ENCODE data around the gene GLRA2. TPM values are rescaled to one million over a fixed set of nuclear protein-coding genes. Genes with fewer than 3 reads are reported as not detected.

Gene GLRA2
- total and polyA plus RNA-seq, 2 of the 13 experiments (the other 11 are each of a cell fraction or from before 2014, with no cell fraction given) = not detected

- TF ChIP-seq ZHX1 (CRISPR knock-in tag; IDR thresholded peaks at IDR 0.05; ENCODE audit: low read depth) (no peak), ZNF800 (CRISPR knock-in tag; IDR thresholded peaks at IDR 0.05) (no peak), PCBP1 (IDR thresholded peaks at IDR 0.05; ENCODE audit: borderline replicate concordance, low read depth, low read length) (no peak), ZNF354B (CRISPR knock-in tag; IDR thresholded peaks at IDR 0.05) (no peak), ZNF350 (CRISPR knock-in tag; IDR thresholded peaks at IDR 0.05; ENCODE audit: borderline replicate concordance, low read depth) (no peak)
These were observed 165.3 kb downstream of the GLRA2 start (continued) for GRCh38 chrX:14694611-14695010.

GRCh38 chrX:14697451-14697850 is 168.1 kb downstream of the GLRA2 start:
- ATAC-seq = peak; percentile 89
- FAIRE-seq = peak; percentile 53
- Histone ChIP-seq H4K20me1 (ENCODE audit: insufficient read depth, low read length) (no peaks in the 10 kb centered on the region), H3K4me2 (ENCODE audit: low read depth, low read length) (no peak overlapping the region), H3K27me3 (ENCODE audit: control insufficient read depth in 1 of 2, insufficient read depth in 2 of 2, low read length in 2 of 2) (no peaks in the 10 kb centered on the region), H3K9ac (ENCODE audit: insufficient read depth, low read depth, low read length) (no peak overlapping the region), H2AFZ (ENCODE audit: low read length) (no peak overlapping the region), H3K36me3 (replicated peaks in 1 of 2; ENCODE audit: control insufficient read depth in 1 of 2, insufficient read depth in 2 of 2, low read length in 2 of 2) (no peaks in the 10 kb centered on the region), H3K79me2 (ENCODE audit: insufficient read depth, low read length) (no peaks in the 10 kb centered on the region), H3K27ac (ENCODE audit: extremely low read length, insufficient read depth, low read length) (no peak overlapping the region), H3K9me3 (ENCODE audit: low read length) (no peaks in the 10 kb centered on the region), H3K4me3 (replicated peaks in 1 of 3; ENCODE audit: insufficient read depth in 1 of 3, low read depth in 2 of 3, low read length in 3 of 3) (no peak overlapping the region), H3K4me1 (ENCODE audit: insufficient read depth, low read length) (no peaks in the 10 kb centered on the region)
- in situ Hi-C loops (cut with HindIII; ENCODE audit: extremely low pct_ligation_motif_present, low pct_unique_long_range_greater_than_20kb) (no loop called here), intact Hi-C loops (cut with micrococcal nuclease; ENCODE audit: unreplicated experiment) (loop anchor here (2.0 to 5.0 kb wide), 2 partner anchors 265 to 655 kb away; no protein-coding TSS in a partner anchor)
- WGBS (ENCODE audit: low lambda C conversion rate) = 85% methylated on average over 2 of the region's 3 CpGs
- ChIA-PET CTCF (ENCODE audit: low intra/inter-chr PET ratio, low total read pairs) (interaction anchor here (0.7 kb wide), 1 partner anchor 602 kb away, joined by 3 read pairs; no protein-coding TSS in a partner anchor), POLR2A (no interaction called here)
- DNase-seq (ENCODE audit: low spot score) = peak; percentile 23
- no TSS peak for BruUV-seq (replicated peaks)
- no peak for TF ChIP-seq ETV5 (CRISPR knock-in tag; IDR thresholded peaks at IDR 0.05; ENCODE audit: borderline replicate concordance)
- no peak for TF ChIP-seq SIX4 (CRISPR knock-in tag; IDR thresholded peaks at IDR 0.05)
- TF ChIP-seq STAG1 (CRISPR knock-in tag; IDR thresholded peaks at IDR 0.05) = peak; percentile 58
- TF ChIP-seq CTCF (CRISPR knock-in tag; IDR thresholded peaks at IDR 0.05) = peak; percentile 55
- no peak for TF ChIP-seq REPIN1 (CRISPR knock-in tag; IDR thresholded peaks at IDR 0.05; ENCODE audit: borderline replicate concordance, low read depth)
- TF ChIP-seq TEAD2 (CRISPR knock-in tag; IDR thresholded peaks at IDR 0.05) = no peak
